Stimulated activated naive CD8-positive, alpha-beta T cell treated with anti-CD3 and anti-CD28 coated beads, Interleukin-15, Interleukin-2, amounts not matched to agents 100 ng/mL and 50 ng/mL, for 24 hours (primary cell): ENCODE data around the gene ATP11A.
"Not testable (repeated sequence)": the region's sequence is repeated elsewhere in the genome, so short reads cannot be mapped to it uniquely, and the experiment has no call there.

Experiments
- H3K27ac Mint-ChIP-seq: one replicate; pipeline ENCODE4 v1.8.0; 2021; ENCODE audit warnings: mild to moderate bottlenecking, mixed read lengths
- H3K27me3 Mint-ChIP-seq: one replicate; pipeline ENCODE4 v1.8.0; 2021; ENCODE audit warnings: mixed read lengths
- H3K36me3 Mint-ChIP-seq: one replicate; pipeline ENCODE4 v1.8.0; 2021; ENCODE audit warnings: low read depth, mixed read lengths
- H3K4me1 Mint-ChIP-seq: one replicate; pipeline ENCODE4 v1.8.0; 2021; ENCODE audit warnings: low read depth, mixed read lengths
- H3K4me3 Mint-ChIP-seq: one replicate; pipeline ENCODE4 v1.8.0; 2021; ENCODE audit warnings: mild to moderate bottlenecking, mixed read lengths
- H3K9me3 Mint-ChIP-seq: one replicate; pipeline ENCODE4 v1.8.0; 2021; ENCODE audit warnings: mixed read lengths

Gene ATP11A

DNA sequence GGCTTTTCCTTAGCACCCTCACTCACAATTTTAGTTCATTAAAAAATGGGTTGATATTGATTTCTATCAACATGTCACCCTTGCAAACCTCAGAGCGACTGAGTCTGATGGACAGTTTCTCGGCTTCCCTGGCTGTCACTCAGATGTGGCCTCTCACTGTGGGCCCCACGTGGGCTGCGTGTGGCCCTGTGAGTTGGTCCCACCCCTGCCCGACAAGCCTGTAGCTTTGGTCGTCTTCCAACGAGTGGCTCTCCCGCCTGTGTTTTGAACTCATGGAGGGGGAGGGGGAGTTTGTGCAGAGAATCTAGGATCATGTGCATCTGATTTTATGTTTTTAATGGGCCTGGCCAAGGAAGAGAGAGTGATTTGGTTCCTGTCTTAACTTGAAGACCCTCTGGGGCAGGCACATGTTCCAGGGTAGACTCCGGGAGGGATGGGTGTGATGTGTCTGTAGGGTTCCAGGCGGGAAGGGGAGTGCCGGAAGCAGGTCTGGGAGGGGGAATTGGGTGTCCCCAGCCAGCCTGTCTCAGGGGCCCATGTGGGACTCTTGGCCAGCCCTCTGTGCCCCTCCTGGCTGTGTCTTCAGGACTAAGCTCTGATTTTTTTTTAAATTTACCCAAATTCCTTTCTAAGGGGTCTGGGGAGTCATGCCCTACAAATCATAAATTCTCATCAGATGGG, 18.9 kb downstream of the ATP11A start:
- Mint-ChIP-seq H3K36me3 (peaks cover 5% of the 10 kb centered on the region), H3K4me1 (peaks cover 15% of the 10 kb centered on the region), H3K4me3 (no peak overlapping the region), H3K9me3 (no peaks in the 10 kb centered on the region), H3K27me3 (no peaks in the 10 kb centered on the region), H3K27ac (no peak overlapping the region)

DNA sequence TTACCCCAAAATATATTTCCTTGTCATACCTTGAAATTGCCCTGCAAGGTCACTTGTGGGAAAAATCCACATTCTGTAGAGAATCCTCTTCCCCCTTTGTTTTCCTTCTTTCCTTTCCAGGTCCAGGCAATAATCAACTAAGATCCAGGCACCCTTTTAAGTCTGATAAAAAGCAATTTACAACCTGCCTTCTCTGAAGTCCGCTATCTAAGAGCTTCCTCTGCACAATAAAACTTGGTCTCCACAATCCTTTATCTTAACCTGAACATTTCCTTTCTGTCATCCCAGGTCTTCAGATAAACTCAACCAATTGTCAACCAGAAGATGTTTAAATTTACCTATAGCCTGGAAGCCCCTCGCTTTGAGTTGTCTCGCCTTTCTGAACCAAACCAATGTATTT, 19.5 kb downstream of the ATP11A start:
- H3K4me3 Mint-ChIP-seq, H3K27me3 Mint-ChIP-seq, H3K4me1 Mint-ChIP-seq, H3K36me3 Mint-ChIP-seq, H3K9me3 Mint-ChIP-seq, H3K27ac Mint-ChIP-seq: not testable (repeated sequence)

DNA sequence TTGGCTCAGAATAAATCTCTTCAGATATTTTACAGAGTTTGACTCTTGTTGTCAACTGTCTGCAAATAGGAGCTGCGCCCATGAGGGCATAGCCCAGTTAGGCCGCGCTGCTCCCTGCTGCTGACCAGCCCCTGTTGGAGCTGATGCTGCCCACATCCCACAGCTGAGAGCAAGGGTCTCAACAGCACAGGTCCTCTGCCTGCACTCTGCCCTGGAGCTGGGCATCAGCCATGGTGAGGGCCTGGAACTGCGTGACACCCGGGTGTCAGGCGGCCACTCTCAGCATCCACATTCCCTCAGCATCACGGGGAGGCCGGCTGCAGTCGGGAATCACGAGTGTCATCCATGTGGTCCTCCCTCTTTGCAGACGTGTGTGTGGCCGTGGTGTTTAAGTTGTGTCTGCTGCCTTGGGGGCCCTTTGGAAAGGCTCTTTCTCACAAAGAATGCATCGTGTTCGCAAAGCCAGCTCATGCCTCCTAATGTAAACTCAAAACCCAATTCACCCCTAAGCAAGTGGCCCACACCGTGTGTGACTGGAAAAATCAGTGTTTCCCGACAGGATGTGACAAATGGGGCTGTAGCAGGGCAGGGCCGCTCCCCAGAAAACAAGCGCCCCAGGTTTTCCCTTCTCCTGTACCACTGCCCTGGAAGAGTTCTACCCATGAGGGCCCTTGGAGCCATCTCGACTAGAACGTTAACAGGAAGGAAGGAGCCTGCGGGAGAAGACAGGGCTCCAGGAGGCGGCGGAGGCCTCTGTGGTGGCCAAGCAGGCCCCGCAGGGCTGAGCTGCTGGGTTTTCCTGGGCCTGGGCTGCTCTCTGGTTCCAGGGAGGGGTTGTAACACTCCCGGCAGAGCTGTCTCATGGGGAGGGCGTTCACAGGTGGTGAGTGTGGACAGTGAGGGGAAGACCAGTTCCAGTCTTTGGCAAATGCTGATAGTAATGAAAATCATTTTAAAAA, 20.3 kb downstream of the ATP11A start:
- H3K36me3 Mint-ChIP-seq, result peaks cover 5% of the 10 kb centered on the region

DNA sequence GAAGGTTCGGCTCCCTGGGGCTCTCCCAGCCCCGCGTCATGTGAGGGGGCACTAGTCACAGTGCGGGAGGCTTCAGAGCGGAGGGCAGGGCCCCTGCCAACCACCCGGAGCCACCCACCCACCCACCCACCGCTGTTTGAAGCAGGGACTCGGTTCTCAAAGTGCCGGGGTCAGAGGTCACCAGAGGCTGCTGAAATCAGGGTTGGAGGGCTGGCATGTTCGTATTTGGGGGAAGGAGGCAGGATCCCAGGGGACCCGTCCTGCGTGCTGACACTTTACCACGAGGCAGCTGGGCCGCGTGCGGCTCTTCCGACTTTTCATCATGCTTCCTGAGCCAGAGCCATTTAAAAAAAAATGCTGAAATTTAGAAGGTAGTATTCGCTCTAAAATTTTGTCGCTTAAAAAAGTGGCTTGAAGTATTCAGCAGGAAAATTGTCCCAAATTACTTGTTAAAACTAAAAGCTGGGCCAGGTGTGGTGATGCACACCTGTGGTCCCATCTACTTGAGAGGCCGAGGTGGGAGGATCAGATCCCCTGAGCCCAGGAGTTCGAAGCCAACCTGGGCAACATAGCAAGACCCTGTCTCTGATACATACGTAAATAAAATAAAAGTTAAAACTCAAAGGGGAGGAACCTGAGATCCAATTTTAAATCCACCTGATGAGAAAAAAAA, 21.2 kb downstream of the ATP11A start:
- Mint-ChIP-seq H3K9me3 (no peaks in the 10 kb centered on the region), H3K36me3 (peaks cover 2% of the 10 kb centered on the region), H3K27me3 (no peaks in the 10 kb centered on the region), H3K27ac (no peak overlapping the region), H3K4me3 (no peak overlapping the region), H3K4me1 (peaks cover 8% of the 10 kb centered on the region)

More for the DNA sequence above, 20.3 kb downstream of the ATP11A start:
- Mint-ChIP-seq H3K27ac (no peak overlapping the region), H3K9me3 (no peaks in the 10 kb centered on the region), H3K27me3 (no peaks in the 10 kb centered on the region), H3K4me3 (no peak overlapping the region), H3K4me1 (peaks cover 8% of the 10 kb centered on the region)

DNA sequence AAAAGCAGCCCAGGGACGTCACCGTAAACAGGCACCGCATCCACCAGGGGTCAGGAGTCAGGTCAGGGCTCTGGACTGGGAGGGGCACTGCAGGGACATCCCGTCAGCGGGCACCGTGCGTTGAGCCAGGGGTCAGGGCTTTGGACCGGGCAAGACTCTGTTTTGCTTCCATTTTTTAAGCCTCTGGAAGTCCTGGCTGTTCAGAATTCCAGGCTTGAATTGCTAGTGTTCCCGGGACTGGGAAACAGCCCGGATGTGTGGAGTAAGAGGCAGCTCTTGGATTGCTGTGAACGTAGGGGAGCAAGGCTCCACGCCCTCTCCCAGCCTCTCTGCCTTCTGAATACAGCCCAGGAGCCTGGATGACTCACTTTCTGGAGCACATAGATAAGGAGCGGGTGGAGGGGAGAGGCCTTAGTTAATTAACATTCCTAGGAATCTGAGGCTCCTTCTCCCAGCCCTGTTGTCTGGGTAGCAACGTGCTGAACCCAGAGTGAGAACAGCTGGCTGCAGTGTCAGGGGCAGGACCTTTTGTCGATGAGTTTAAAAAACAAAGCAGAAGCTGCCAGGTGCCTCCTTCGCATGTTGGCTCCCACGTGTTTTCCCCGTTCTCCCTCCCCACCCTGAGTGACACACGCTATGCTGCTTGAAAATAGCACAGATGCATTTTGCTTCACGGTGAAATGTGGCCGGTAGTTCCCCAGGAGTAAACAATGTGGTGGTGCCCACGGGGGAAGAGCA, 21.9 kb downstream of the ATP11A start:
- Mint-ChIP-seq H3K4me3 (no peak overlapping the region), H3K27ac (no peak overlapping the region), H3K27me3 (no peaks in the 10 kb centered on the region), H3K9me3 (no peaks in the 10 kb centered on the region), H3K36me3 (no peaks in the 10 kb centered on the region), H3K4me1 (peaks cover 8% of the 10 kb centered on the region)

DNA sequence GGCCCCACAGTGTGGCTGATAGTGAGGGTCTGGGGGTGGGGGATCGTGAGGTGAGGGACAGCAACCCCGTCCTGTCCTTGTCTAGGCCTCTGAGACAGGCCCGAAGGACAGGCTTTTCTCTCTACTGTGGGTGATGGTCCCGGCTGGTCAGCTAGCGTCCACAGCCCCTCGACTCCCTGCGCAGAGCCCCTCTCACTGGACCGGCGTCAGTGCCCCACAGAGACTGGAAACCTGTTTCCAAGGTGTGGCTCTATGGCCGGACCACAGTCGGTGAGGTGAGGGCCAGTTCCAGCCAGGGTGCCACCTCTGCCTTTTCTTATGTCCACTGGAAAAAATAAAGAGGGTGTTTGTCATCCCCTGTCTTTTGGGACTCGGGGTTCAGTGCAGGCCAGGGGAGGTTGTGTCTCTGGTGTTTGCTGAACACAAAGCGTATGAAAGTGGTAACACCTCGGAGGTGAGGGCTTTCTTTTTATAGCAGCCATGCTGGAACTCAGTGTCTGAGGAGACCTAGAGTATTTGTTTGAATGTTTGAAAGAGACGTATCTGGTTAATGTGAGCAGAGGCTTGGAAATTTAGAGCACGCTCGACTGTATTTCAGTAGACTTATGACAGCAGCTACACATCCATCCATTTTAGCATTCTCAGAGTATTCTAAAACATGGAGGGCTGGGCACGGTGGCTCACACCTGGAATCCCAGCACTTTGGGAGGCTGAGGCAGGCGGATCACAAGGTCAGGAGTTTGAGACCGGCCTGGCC, 22.8 kb downstream of the ATP11A start:
- H3K4me3 Mint-ChIP-seq, result no peak overlapping the region
- no peak overlapping the region for H3K27ac Mint-ChIP-seq
- no peaks in the 10 kb centered on the region for H3K36me3 Mint-ChIP-seq
- H3K9me3 Mint-ChIP-seq, result no peaks in the 10 kb centered on the region
- peaks cover 11% of the 10 kb centered on the region for H3K4me1 Mint-ChIP-seq
- H3K27me3 Mint-ChIP-seq, result no peaks in the 10 kb centered on the region

DNA sequence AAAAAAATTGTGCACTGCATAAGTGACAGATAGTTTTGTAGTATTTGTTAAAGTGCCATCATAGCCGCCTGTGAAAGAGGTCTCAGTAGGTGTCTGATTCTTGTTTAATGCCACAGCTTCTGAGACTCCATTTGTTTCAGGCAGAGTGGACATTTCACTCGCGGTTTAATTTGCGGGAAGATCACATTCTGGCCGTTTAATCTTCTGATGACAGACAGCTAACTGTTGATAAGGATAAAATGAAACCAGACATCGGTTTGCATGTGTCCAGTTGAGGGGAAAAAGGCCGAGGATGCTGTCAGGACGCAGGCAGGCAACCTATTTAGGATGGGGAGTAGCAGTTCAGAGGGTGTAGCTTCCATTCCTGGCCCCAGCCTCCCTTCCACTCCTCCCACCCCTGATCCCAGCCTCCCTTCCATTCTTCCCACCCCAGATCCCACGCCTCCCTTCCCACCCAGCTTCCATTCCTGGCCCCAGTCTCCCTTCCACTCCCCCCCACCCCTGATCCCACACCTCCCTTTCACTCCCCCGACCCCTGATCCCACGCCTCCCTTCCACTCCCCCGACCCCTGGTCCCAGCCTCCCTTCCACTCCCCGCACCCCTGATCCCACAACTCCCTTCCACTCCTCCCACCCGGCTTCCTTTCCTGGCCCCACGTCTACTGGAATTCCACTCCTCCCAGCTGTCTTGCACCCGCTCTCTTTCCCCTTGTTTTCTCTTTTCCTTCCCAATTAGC, 23.8 kb downstream of the ATP11A start:
- H3K36me3 Mint-ChIP-seq, result no peaks in the 10 kb centered on the region
- no peak overlapping the region for H3K27ac Mint-ChIP-seq

DNA sequence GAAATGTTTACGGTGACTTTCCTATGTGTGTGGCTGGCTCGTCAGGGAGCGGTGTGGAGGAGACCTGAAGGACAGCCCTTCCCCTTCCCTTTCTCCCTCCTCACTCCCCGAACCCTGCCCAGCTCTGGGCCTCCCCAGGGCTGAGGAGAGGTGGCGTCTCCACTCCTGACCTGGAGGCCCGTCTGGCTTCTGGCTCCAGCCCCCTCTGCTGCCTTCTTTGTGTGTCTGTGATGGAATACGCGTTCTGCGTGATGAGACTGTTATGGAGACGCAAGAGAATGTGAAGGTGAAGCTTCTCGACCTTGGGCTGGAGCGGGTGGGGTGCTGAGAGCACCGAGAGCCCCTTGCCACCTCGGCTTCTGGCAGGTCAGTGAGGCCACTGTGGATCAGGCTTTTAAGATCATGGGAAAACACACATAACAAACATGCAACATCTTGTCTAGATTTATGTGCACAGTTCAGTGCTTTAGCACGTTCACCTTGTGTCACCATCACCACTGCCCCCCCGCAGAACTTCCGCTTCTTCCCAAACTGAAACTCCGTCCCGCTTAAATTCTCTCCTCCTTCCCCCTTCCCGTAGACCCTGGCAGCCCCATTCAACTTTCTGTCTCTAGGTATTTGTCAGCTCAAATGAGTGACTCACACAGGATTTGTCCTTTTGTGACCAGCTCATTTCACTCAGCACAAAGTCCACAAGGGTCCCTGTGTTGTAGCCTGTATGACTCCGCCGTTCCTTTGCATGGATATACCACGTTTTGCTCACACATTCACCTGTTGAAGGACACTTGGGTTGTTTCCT, 24.7 kb downstream of the ATP11A start:
- peaks cover 5% of the 10 kb centered on the region for H3K36me3 Mint-ChIP-seq
- H3K4me3 Mint-ChIP-seq, result no peak overlapping the region
- H3K27ac Mint-ChIP-seq, result no peak overlapping the region
- peaks cover 11% of the 10 kb centered on the region for H3K4me1 Mint-ChIP-seq
- no peaks in the 10 kb centered on the region for H3K9me3 Mint-ChIP-seq
- no peaks in the 10 kb centered on the region for H3K27me3 Mint-ChIP-seq

More for the DNA sequence above, 23.8 kb downstream of the ATP11A start:
- no peak overlapping the region for H3K4me3 Mint-ChIP-seq
- peaks cover 11% of the 10 kb centered on the region for H3K4me1 Mint-ChIP-seq
- no peaks in the 10 kb centered on the region for H3K27me3 Mint-ChIP-seq
- H3K9me3 Mint-ChIP-seq, result no peaks in the 10 kb centered on the region

DNA sequence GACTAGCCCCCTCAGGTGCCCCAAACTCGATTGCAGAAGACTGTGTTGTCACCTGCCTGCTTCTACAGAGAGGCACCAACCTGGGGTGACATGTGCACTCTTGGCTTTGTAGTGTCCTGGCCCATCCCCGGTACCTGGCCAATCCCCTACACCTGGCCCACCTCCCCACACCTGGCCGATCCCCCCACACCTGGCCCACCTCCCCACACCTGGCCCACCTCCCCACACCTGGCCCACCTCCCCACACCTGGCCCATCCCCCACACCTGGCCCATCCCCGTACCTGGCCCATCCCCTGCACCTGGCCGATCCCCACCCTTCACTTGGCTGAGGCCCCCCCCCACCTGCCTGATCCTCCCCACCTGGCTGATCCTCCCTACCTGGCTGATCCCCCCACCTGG, 25.4 kb downstream of the ATP11A start:
- Mint-ChIP-seq H3K27me3 (no peaks in the 10 kb centered on the region), H3K4me3 (no peak overlapping the region), H3K9me3 (no peaks in the 10 kb centered on the region), H3K4me1 (peaks cover 11% of the 10 kb centered on the region), H3K27ac (no peak overlapping the region), H3K36me3 (peaks cover 5% of the 10 kb centered on the region)

DNA sequence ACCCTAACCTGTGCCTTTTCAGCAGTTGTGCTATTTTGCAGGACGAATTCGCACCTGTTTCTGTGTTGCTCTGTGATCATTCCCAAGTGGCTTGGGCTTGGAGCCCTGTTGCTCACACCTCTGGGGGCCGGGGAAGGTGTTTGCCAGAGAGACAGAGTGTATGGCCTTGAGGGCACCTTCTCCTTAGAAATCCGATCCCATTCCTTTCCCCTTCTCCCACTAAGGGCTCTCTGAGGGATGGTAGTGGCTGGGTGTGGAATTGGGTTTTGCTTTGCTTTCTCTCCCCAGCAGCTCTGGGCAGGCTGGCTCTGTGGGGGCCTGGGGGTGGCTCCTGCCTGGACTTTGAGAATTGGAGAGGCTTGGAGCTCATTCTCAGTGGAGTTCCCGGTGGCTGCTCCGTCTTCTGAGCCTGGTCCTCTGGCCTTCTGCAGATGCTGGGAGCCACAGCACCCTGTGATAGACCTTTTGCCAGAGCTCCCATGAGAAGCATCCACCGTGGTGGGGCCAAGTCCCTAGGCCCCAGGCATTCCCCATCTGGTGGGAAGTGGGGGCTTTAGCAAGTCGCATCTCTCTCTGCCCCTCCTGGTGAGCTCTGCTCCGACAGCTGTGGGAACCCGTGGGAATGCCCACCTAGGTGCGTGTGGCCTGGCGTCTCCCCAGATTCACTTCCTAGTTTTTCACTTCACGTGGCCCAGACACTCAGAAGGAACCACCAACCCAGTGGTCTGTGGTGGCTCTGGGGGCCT, 26.1 kb downstream of the ATP11A start:
- no peak overlapping the region for H3K27ac Mint-ChIP-seq
- H3K4me3 Mint-ChIP-seq, result no peak overlapping the region
- H3K27me3 Mint-ChIP-seq, result no peaks in the 10 kb centered on the region
- H3K9me3 Mint-ChIP-seq, result no peaks in the 10 kb centered on the region
- peaks cover 5% of the 10 kb centered on the region for H3K36me3 Mint-ChIP-seq
- H3K4me1 Mint-ChIP-seq, result peaks cover 11% of the 10 kb centered on the region

DNA sequence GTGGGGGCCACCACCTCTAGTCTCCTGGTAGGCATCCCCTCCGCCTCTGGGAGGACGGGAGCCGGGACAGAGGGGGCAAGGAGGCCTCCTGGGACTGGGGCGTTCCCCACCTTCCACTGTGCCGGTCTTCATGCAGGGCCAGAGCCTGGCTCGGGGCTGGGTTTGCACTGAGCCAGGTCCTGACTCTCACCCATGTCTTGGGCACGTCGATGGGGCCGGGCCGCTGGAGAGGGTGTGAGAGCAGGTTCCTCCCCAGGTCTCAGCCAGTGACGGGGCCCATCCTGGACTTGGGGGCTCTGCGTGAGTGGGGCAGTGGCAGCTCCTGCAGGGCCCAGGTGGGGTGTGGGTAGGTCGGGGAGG, 26.6 kb downstream of the ATP11A start:
- H3K4me3 Mint-ChIP-seq, result no peak overlapping the region
- peaks cover 10% of the 10 kb centered on the region for H3K4me1 Mint-ChIP-seq
- H3K36me3 Mint-ChIP-seq, result peaks cover 5% of the 10 kb centered on the region
- no peaks in the 10 kb centered on the region for H3K9me3 Mint-ChIP-seq
- no peak overlapping the region for H3K27ac Mint-ChIP-seq
- no peaks in the 10 kb centered on the region for H3K27me3 Mint-ChIP-seq

DNA sequence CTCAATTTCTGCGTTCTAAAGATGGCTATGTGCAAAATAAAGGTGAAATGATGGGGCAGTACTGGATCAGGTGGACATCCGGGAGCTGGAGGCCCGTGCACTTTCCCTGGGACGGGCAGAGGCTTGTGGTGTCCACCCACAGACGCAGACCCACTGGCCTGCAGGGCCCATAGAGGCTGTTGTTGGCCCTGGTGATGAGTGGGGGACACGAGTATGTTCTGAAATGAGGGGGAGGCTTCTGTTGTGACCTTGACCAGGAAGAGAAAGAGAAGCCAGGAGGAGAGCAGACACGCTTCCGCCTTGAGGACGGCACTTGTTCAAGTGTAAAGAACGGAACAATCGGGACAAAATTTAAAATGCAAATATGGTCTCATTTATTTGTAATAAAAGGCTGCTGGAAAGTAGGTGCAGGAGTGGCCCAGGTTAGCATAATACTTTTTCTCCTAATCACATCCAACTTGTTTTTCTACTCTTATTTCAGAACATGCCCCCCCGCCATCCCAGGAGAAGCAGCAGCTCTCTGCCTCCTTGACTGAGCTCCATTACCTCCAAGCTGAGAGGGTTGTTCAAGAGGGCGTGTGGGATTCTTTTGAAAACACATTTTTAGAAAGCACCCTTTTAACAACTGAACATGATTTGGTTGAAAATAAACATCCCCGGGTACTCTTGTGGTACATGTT, 27.1 kb downstream of the ATP11A start:
- Mint-ChIP-seq H3K27ac (no peak overlapping the region), H3K9me3 (no peaks in the 10 kb centered on the region), H3K4me3 (no peak overlapping the region), H3K36me3 (peaks cover 5% of the 10 kb centered on the region), H3K4me1 (peaks cover 5% of the 10 kb centered on the region), H3K27me3 (no peaks in the 10 kb centered on the region)
